K562 (cell line): ENCODE measurements around the gene TPM4. TPM values are rescaled to one million over a fixed set of nuclear protein-coding genes. Genes with fewer than 3 reads are reported as not detected.
A peak's percentile ranks its signal among the peaks of the same experiment; 100 is the strongest.

Experiments used
- ATAC-seq: fragments of 200-7000 bp; cut with Tn5 transposase; 3 replicates; pipeline ENCODE4 v1.9.1; 2020; ENCODE audit warnings: moderate library complexity
- BruUV-seq: library from RNA; stranded (reverse); fragments of 400-500 nt; replicated peaks from 2 replicates; lab custom pipeline; 2021; lab: Mats Ljungman, UMichigan
- CTCF ChIA-PET: fragments of 300-600 bp; formaldehyde crosslinking; extraction: SDS; loops from one replicate; lab custom pipeline; 2021; ENCODE audit warnings: low intra/inter-chr PET ratio; lab: Yijun Ruan, JAX
- POLR2A ChIA-PET: fragments of 300-600, 350-650 bp; sonication (Branson Sonifier 250); formaldehyde crosslinking; extraction: SDS; loops from one replicate; lab custom pipeline; 2021; ENCODE audit warnings: antibody characterized with exemption, inconsistent platforms; lab: Yijun Ruan, JAX
- DNase-seq, 4 experiments: peaks; one replicate each; pipeline versions ENCODE4 v3.0.0 to v3.0.0-alpha.2; 2011 to 2018; ENCODE audit warnings: low spot score in 3 of 4, mixed read lengths in 3 of 4; ENCODE audit errors: extremely low read depth in 1 of 4
- FAIRE-seq: peaks from 2 replicates; lab custom pipeline; 2011; peaks lifted over from hg19 to GRCh38; lab: Jason Lieb, UNC
- H2AFZ ChIP-seq: 2 replicates; pipeline ENCODE4 v1.6.0; 2011; ENCODE audit warnings: low read depth, low read length, control low read depth, inconsistent platforms
- H3K27ac ChIP-seq: fragments of 200-600 bp; 3 replicates; pipeline ENCODE4 v1.8.0; 2011; ENCODE audit warnings: low read depth, mild to moderate bottlenecking, control low read depth, inconsistent platforms, low read length, moderate library complexity, mixed read lengths; ENCODE audit errors: extremely low read depth
- H3K27me3 ChIP-seq, 2 experiments: fragments of 300-600 bp in 1 of 2; 2 replicates in 1 of 2; 3 replicates in 1 of 2; pipeline versions ENCODE4 v1.6.0 to v1.8.0; 2011; ENCODE audit warnings: inconsistent platforms in 2 of 2, low read length in 2 of 2, mild to moderate bottlenecking in 1 of 2, mixed read lengths in 1 of 2, moderate library complexity in 1 of 2; ENCODE audit not compliant: control insufficient read depth in 2 of 2, insufficient read depth in 2 of 2
- H3K36me3 ChIP-seq: fragments of 300-600 bp; 3 replicates; pipeline ENCODE4 v1.8.0; 2011; ENCODE audit warnings: mild to moderate bottlenecking, low read length, inconsistent platforms; ENCODE audit not compliant: control insufficient read depth, insufficient read depth
- H3K4me1 ChIP-seq, 2 experiments: fragments of 200-600 bp in 1 of 2; replicated peaks in 1 of 2; 2 replicates in 1 of 2; 3 replicates in 1 of 2; pipeline versions ENCODE4 v1.5.1 to v1.8.0; 2011; ENCODE audit warnings: inconsistent platforms in 2 of 2, low read length in 2 of 2, mild to moderate bottlenecking in 1 of 2, mixed read lengths in 1 of 2, moderate library complexity in 1 of 2; ENCODE audit not compliant: control insufficient read depth in 2 of 2, insufficient read depth in 2 of 2
- H3K4me2 ChIP-seq: 2 replicates; pipeline ENCODE4 v1.6.1; 2011; ENCODE audit warnings: low read length, control low read depth, inconsistent platforms, mixed read lengths; ENCODE audit not compliant: insufficient read depth
- H3K4me3 ChIP-seq: fragments of 200-600 bp; sonication (generic), shearing (Covaris generic); 2 replicates; pipeline ENCODE4 v1.5.1; 2016; ENCODE audit warnings: control low read depth, inconsistent platforms
- H3K79me2 ChIP-seq: fragments of 200-600 bp; 3 replicates; pipeline ENCODE4 v1.8.0; 2011; ENCODE audit warnings: low read length, inconsistent platforms; ENCODE audit not compliant: control insufficient read depth, insufficient read depth
- H3K9ac ChIP-seq, 2 experiments: 2 replicates each; pipeline versions ENCODE4 v1.6.0 to v1.6.1; 2011; ENCODE audit warnings: low read depth in 2 of 2, low read length in 2 of 2, control low read depth in 1 of 2, inconsistent platforms in 1 of 2, mild to moderate bottlenecking in 1 of 2, mixed read lengths in 1 of 2; ENCODE audit not compliant: insufficient read depth in 1 of 2
- H3K9me1 ChIP-seq: one replicate; pipeline ENCODE4 v1.6.0; 2011; ENCODE audit warnings: inconsistent platforms, mild to moderate bottlenecking, low read length, moderate library complexity; ENCODE audit not compliant: control insufficient read depth, insufficient read depth
- H3K9me3 ChIP-seq: replicated peaks from 2 replicates; pipeline ENCODE4 v1.5.1; 2011; ENCODE audit warnings: low read depth, low read length, inconsistent platforms; ENCODE audit not compliant: control insufficient read depth, insufficient read depth
- H4K20me1 ChIP-seq: replicated peaks from 2 replicates; pipeline ENCODE4 v1.6.1; 2011; ENCODE audit warnings: low read length, inconsistent platforms, mixed read lengths; ENCODE audit not compliant: control insufficient read depth, insufficient read depth
- BCOR ChIP-seq: fragments of 450-650 bp; IDR thresholded peaks from 2 replicates; pipeline ENCODE4 v1.6.1; 2016
- FOXK1 ChIP-seq: sonication (generic); formaldehyde crosslinking; IDR thresholded peaks from 2 replicates; pipeline ENCODE4 v1.8.0; 2022; ENCODE audit warnings: missing genetic modification reagents, mild to moderate bottlenecking, borderline replicate concordance
- NR2C2 ChIP-seq, 2 experiments: fragments of 200-800 bp in 1 of 2; sonication (Bioruptor generic) in 1 of 2; sonication (generic) in 1 of 2; formaldehyde crosslinking in 1 of 2; IDR thresholded peaks; 2 replicates each; pipeline versions ENCODE4 v1.6.1 to v1.8.0; 2016 to 2022; ENCODE audit warnings: mild to moderate bottlenecking in 1 of 2, missing compliant biosample characterization in 1 of 2, missing genetic modification characterization in 1 of 2, missing genetic modification reagents in 1 of 2
- PHF8 ChIP-seq: fragments of 200-600 bp; sonication (generic); IDR thresholded peaks from 2 replicates; pipeline ENCODE4 v1.6.1; 2012; ENCODE audit warnings: mixed run types, mild to moderate bottlenecking, inconsistent platforms, low read length, moderate library complexity, borderline replicate concordance
- PHTF2 ChIP-seq: fragments of 250-450 bp; sonication (Bioruptor Pico); IDR thresholded peaks from 2 replicates; pipeline ENCODE4 v1.5.0; 2021; ENCODE audit warnings: mild to moderate bottlenecking
- RCOR1 ChIP-seq, 2 experiments: IDR thresholded peaks; 2 replicates each; pipeline ENCODE4 v1.6.1; 2012; ENCODE audit warnings: low read depth in 2 of 2, low read length in 2 of 2, borderline replicate concordance in 1 of 2, improper control_type of control experiment in 1 of 2
- SPI1 ChIP-seq: IDR thresholded peaks from 2 replicates; pipeline ENCODE4 v1.6.1; 2011; ENCODE audit warnings: low read depth, low read length, control low read depth, borderline replicate concordance
- SRSF7 ChIP-seq: fragments of 200-400 bp; formaldehyde crosslinking; optimal IDR thresholded peaks from 2 replicates; pipeline ENCODE3; 2017; ENCODE audit warnings: mild to moderate bottlenecking, low read depth, low read length
- TCF7L2 ChIP-seq: fragments of 150-350 bp; IDR thresholded peaks from 2 replicates; pipeline ENCODE4 v1.6.1; 2016; ENCODE audit warnings: low read depth, mild to moderate bottlenecking, low read length, moderate library complexity
- ZKSCAN1 ChIP-seq: fragments of 150-350 bp; IDR thresholded peaks from 2 replicates; pipeline ENCODE4 v1.6.1; 2016; ENCODE audit warnings: low read depth, low read length
- ZNF282 ChIP-seq: sonication (generic); formaldehyde crosslinking; IDR thresholded peaks from 2 replicates; pipeline ENCODE4 v1.8.1; 2023; ENCODE audit warnings: missing genetic modification reagents
- ZNF778 ChIP-seq: fragments of 450-650 bp; formaldehyde crosslinking; IDR thresholded peaks from 2 replicates; pipeline ENCODE4 v1.4.0; 2020; ENCODE audit warnings: mild to moderate bottlenecking, moderate library complexity
- ZNF830 ChIP-seq: fragments of 250-450 bp; sonication (Bioruptor Pico); IDR thresholded peaks from 2 replicates; pipeline ENCODE4 v1.5.0; 2021; ENCODE audit warnings: mild to moderate bottlenecking
- WGBS: fragments of 100-300 bp; shearing (Covaris generic); methylation state at CpG from one replicate; pipeline ENCODE4 v1.1.6; 2016; ENCODE audit warnings: low coverage, mixed read lengths; ENCODE audit not compliant: insufficient coverage; ENCODE audit errors: missing lambda C conversion rate; 5-methylcytosine and 5-hydroxymethylcytosine counted together
- in situ Hi-C: fragments of 300-500 bp; cut with MboI; formaldehyde crosslinking; loops from 4 replicates; pipeline ENCODE4 v1.15.0; 2018; ENCODE audit warnings: inconsistent platforms, mixed read lengths
- intact Hi-C: fragments of 100-400 bp; cut with micrococcal nuclease; formaldehyde crosslinking; loops from 2 replicates; pipeline ENCODE4 v1.14.2; 2022
- polyA plus RNA-seq, 8 experiments: library from polyadenylated mRNA; depleted of rRNA in 4 of 8; stranded (reverse) in 5 of 8; unstranded in 3 of 8; fragments of >200 nt; fragmentation: Nextera tagmentation in 2 of 8; fragmentation: Illumina TruSeq in 1 of 8; extraction: Ambion mirVana in 2 of 8; extraction: Trizol in 1 of 8; gene quantifications; 2 replicates each; pipeline versions ENCODE4 v1.2.1 to v1.2.3, GENCODE V29; 2011 to 2014; ENCODE audit warnings: inconsistent platforms in 1 of 8, missing spikeins in 1 of 8
- total RNA-seq, 7 experiments: library from RNA; depleted of rRNA in 6 of 7; stranded (reverse); fragments of >200 nt in 6 of 7; fragmentation: Illumina TruSeq in 2 of 7; extraction: Trizol in 2 of 7; gene quantifications; 2 replicates each; pipeline versions ENCODE4 v1.2.1 to v1.2.3, GENCODE V29; 2011 to 2021; ENCODE audit warnings: low replicate concordance in 1 of 7
- TF ChIP-seq, protein P1 (sequence below): fragments of 250-450 bp; sonication (Bioruptor Pico); IDR thresholded peaks from 2 replicates; pipeline ENCODE4 v1.8.0; 2022; ENCODE audit warnings: moderate library complexity, mild to moderate bottlenecking, inconsistent platforms

The TPM4 gene
- total and polyA plus RNA-seq, 9 of the 15 experiments (the other 6 are each of a cell fraction or from before 2014, with no cell fraction given): 28.1 to 111 (median 77.4) TPM

DNA sequence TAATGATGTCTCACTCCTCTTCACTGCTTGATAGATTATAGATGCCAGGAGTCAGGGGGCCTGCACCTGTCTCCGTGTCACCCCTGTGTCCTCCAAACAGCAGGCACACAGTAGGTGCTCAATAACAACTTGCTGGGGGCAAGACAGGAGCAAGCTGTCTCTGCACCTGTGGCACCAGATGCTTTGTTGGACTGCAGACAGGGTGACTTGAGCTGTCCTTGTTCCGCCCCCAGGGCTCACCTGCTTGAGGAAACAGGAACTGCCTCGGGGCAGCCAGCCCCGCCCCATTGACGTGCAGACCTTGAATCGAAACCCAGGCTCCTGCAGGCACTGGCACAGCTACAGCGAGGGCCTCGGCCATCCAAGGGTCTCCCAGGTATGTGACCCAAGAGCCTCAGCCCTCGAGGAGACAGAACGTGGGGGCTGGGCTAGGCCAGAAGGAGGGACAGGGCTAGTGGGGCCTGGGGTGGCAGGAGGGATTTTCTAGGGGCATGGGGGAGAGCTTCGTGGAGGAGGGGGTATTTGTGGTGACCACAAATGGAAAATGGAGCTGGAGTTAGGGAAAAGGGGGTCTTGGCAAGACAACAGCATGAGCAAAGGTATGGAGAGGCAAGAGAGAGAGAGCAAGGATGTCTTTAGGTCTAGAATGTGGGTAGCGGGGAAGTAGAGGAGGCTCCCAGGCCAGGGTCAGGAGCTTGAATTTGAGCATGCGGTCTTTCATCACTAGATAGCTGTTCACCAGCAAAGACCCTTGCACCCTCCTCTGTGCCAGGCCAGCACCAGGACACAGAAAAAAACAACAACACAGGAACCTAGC lies 67.3 kb downstream of the TPM4 start, which contains the start of gene HSH2D:
HSH2D (plus strand) TSS at position 287 of the 817 bp plus-strand sequence. CDS start 5,066 bp downstream, outside the sequence.
- ChIA-PET POLR2A (interaction anchor here (0.5 to 1.2 kb wide), 7 partner anchors 9 to 64 kb away, joined by 3 to 5 read pairs (median 3); partner anchors contain the start of gene FAM32A), CTCF (no interaction called here)
- H3K9ac ChIP-seq: peak within 1 kb of the TSS in 1 of 2 experiments; percentile 55; a peak in 2 of 4 replicates
- intact Hi-C loops (no loop called here), in situ Hi-C loops (no loop called here)
- H3K79me2 ChIP-seq: no peaks in the 10 kb centered on the region
- H2AFZ ChIP-seq: peak within 1 kb of the TSS; percentile 62; the same call in 1 of the 2 replicates
- H3K27me3 ChIP-seq: no peaks in the 10 kb centered on the region; a peak in 1 of 5 replicates
- no peak within 1 kb of the TSS for H3K4me3 ChIP-seq
- H3K9me3 ChIP-seq: no peaks in the 10 kb centered on the region
- ATAC-seq (peak; percentile 58), FAIRE-seq (no peak), DNase-seq (no peak)
- H3K27ac ChIP-seq: no peak within 1 kb of the TSS
- no peaks in the 10 kb centered on the region for H4K20me1 ChIP-seq
- H3K4me1 ChIP-seq: peaks cover 0 to 15% of the 10 kb centered on the region in 2 experiments; a peak in 2 of 5 replicates
- BruUV-seq: no TSS peak
- H3K36me3 ChIP-seq: no peaks in the 10 kb centered on the region
- H3K4me2 ChIP-seq: no peak within 1 kb of the TSS
- no peaks in the 10 kb centered on the region for H3K9me1 ChIP-seq
- TF ChIP-seq PHF8 (no peak), ZKSCAN1 (peak; percentile 71), NR2C2 (CRISPR knock-in tag; IDR thresholded peaks at IDR 0.05) (no peak), NR2C2 (tag; IDR thresholded peaks at IDR 0.05) (no peak), ZNF830 (no peak), BCOR (no peak), SRSF7 (no peak), ZNF282 (no peak), ZNF778 (CRISPR knock-in tag) (no peak), RCOR1 (IDR thresholded peaks at IDR 0.05; ENCODE audit: borderline replicate concordance in 1 of 2, low read depth in 2 of 2, low read length in 2 of 2) (no peak), TCF7L2 (no peak), SPI1 (peak; percentile 90), PHTF2 (CRISPR knock-in tag) (no peak), FOXK1 (no peak)
- TF ChIP-seq, protein P1, sequence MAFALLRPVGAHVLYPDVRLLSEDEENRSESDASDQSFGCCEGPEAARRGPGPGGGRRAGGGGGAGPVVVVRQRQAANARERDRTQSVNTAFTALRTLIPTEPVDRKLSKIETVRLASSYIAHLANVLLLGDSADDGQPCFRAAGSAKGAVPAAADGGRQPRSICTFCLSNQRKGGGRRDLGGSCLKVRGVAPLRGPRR: no peak
- WGBS: 23% methylated on average over 13 of the region's 13 CpGs
